22Rv1 (cell line): ENCODE results near the gene APBB3.

ENCODE experiments used
- ZFX ChIP-seq: fragments of 450-650 bp; IDR thresholded peaks from 2 replicates; pipeline ENCODE4 v1.6.1; 2017; ENCODE audit warnings: antibody characterized with exemption, borderline replicate concordance
- TF ChIP-seq, protein P1 (sequence below): fragments of 450-650 bp; IDR thresholded peaks from 2 replicates; pipeline ENCODE4 v1.5.1; 2017; ENCODE audit warnings: mild to moderate bottlenecking

DNA sequence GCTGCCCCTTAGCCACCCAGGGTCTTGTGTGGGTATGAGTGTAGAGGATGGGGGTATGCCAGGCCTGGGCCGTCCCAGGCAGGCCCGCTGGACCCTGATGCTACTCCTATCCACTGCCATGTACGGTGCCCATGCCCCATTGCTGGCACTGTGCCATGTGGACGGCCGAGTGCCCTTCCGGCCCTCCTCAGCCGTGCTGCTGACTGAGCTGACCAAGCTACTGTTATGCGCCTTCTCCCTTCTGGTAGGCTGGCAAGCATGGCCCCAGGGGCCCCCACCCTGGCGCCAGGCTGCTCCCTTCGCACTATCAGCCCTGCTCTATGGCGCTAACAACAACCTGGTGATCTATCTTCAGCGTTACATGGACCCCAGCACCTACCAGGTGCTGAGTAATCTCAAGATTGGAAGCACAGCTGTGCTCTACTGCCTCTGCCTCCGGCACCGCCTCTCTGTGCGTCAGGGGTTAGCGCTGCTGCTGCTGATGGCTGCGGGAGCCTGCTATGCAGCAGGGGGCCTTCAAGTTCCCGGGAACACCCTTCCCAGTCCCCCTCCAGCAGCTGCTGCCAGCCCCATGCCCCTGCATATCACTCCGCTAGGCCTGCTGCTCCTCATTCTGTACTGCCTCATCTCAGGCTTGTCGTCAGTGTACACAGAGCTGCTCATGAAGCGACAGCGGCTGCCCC lies 2.9 kb upstream of the APBB3 start:
- TF ChIP-seq, protein P1, sequence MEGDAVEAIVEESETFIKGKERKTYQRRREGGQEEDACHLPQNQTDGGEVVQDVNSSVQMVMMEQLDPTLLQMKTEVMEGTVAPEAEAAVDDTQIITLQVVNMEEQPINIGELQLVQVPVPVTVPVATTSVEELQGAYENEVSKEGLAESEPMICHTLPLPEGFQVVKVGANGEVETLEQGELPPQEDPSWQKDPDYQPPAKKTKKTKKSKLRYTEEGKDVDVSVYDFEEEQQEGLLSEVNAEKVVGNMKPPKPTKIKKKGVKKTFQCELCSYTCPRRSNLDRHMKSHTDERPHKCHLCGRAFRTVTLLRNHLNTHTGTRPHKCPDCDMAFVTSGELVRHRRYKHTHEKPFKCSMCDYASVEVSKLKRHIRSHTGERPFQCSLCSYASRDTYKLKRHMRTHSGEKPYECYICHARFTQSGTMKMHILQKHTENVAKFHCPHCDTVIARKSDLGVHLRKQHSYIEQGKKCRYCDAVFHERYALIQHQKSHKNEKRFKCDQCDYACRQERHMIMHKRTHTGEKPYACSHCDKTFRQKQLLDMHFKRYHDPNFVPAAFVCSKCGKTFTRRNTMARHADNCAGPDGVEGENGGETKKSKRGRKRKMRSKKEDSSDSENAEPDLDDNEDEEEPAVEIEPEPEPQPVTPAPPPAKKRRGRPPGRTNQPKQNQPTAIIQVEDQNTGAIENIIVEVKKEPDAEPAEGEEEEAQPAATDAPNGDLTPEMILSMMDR = no peak
- no peak for TF ChIP-seq ZFX
